AG09319 (cell line): ENCODE data around the gene RER1.

Experiments
- DNase-seq: peaks from one replicate; pipeline ENCODE4 v3.0.0-alpha.2; 2010; ENCODE audit warnings: low read depth; ENCODE audit errors: extremely low read depth
- CTCF ChIP-seq: IDR thresholded peaks from 2 replicates; pipeline ENCODE4 v1.5.1; 2011; ENCODE audit warnings: low read depth, mild to moderate bottlenecking, inconsistent platforms, low read length, moderate library complexity

The RER1 gene

GRCh38 chr1:2398871-2399270 lies 7.2 kb downstream of the RER1 start:
- no peak for TF ChIP-seq CTCF
- no peak for DNase-seq

- TF ChIP-seq CTCF, result no peak
- no peak for DNase-seq
These were observed 8.4 kb downstream of the RER1 start for GRCh38 chr1:2399890-2400575.

- DNase-seq, result no peak
- no peak for TF ChIP-seq CTCF
These were observed 8.9 kb downstream of the RER1 start for GRCh38 chr1:2400576-2400909.

GRCh38 chr1:2400950-2401649 lies 9.5 kb downstream of the RER1 start:
- no peak for DNase-seq
- TF ChIP-seq CTCF, result no peak

- DNase-seq, result no peak
These were observed 10.8 kb downstream of the RER1 start for GRCh38 chr1:2402420-2402819.

GRCh38 chr1:2403273-2403672 lies 11.6 kb downstream of the RER1 start:
- no peak for DNase-seq
- no peak for TF ChIP-seq CTCF

More at GRCh38 chr1:2402420-2402819, 10.8 kb downstream of the RER1 start:
- TF ChIP-seq CTCF, result no peak

- TF ChIP-seq CTCF, result no peak
- DNase-seq, result no peak
These were observed 12.7 kb downstream of the RER1 start for GRCh38 chr1:2404142-2404889.
